IPS DF 4.7 (cell line): Measurements from ENCODE around the gene PACS1.
"Not testable (repeated sequence)": the region's sequence is repeated elsewhere in the genome, so short reads cannot be mapped to it uniquely, and the experiment has no call there.

Experiments
- DNase-seq: peaks from one replicate; pipeline ENCODE4 v3.0.0-alpha.2; 2013; ENCODE audit warnings: low spot score; ENCODE audit errors: extremely low read depth

The PACS1 gene

DNA sequence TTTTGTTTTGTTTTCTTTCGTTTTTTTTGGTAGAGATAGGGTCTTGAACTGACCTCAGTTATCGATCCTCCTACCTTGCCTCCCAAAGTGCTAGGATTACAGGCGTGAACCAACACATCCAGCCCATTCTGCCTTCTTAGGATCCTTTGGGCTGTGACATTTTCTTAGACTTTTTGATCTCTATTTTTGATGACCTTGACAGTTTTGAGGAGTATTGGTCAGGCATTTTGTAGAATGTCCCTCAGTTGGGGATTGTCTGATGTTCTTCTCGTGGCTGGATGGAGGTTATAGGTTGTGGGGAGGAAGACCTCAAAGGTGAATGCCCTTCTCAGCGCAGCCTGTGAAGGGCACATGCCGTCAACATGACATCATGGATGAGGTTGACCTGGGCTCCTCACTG is 178.8 kb downstream of the PACS1 start:
- no peak for DNase-seq

DNA sequence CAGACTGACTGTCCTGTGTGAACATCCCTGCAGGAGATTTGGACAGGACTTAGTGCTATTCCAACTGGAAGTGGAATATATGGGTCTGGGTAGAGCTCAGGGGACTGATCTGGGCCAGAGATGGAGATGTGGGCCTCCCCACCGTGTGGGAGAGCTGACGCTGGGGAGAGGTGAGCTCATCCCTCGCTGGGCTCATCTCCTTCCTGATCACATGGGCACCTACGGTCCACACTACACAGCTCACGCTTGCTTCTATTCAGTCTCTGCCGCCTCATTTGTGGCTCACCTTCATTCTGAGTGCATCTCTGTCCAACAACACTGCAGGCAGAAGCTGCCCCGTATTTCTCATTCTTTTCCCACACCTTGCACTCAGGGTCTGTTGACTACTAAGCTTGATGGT is 181.7 kb downstream of the PACS1 start:
- DNase-seq = no peak

DNA sequence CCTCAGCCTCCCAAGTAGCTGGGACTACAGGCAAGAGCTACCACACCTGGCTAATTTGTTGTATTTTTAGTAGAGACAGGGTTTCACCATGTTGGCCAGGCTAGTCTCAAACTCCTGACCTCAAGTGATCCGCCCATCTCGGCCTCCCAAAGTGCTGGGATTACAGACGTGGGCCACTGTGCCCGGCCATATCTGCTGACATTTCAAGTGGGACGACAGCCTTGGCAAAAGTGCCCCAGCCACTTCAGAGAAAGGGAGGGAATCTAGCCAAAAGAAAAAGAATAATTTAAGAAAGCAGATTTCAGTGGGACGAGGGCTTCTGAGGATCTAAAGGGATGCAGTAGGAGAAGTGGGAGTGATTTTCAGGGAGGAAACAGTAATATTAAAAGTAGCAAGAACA is 183.0 kb downstream of the PACS1 start:
- not testable (repeated sequence) for DNase-seq

DNA sequence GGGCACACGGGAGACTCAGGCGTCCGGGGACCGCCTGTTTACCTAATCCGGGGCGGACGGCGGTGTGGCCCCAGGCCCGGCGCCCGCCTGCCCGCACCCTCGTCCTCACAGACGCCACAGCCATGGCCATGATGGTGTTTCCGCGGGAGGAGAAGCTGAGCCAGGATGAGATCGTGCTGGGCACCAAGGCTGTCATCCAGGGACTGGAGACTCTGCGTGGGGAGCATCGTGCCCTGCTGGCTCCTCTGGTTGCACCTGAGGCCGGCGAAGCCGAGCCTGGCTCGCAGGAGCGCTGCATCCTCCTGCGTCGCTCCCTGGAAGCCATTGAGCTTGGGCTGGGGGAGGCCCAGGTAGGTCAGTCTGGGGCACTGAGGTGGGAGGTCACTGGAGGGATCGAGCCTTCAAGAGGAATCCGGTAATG is 188.4 kb downstream of the PACS1 start:
- DNase-seq = no peak

DNA sequence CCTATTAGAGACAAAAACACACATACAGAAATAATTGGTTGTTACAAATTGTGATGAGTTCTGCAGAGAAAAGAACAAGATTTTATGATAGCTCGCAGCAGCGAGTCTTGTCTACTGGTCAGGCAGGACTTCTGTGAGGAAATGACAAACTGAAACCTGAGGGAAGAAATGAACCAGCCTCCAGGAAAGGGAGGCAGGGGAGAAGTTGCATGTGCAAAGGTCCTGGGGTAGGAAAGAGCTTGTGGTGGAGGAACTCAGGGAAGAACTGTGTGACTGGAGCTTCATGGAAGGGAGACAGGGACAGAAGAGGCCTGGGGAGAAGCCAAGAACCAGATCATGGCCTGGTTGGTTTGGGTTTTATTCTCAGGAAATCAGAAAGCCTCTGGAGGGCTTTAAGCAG is 189.2 kb downstream of the PACS1 start:
- DNase-seq = no peak

DNA sequence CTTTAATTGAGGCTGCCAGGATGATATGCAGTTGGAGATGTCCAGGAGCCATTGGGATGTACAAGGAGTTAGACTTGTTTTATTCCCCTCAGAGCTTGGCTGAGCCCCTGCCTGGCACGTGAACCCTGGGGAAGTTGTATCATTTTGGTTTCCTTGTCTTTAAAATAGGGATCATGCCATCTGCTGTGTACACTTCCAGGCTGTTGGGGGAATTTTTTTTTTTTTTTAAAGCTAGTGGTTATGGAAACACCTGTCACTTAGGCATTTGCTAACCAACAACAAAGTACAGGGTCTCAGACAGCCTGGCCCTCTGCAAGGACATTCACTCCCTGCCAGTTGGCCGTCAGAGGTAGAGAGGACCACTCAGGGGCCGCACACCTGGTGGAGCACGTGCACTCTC is 189.9 kb downstream of the PACS1 start:
- DNase-seq = no peak

DNA sequence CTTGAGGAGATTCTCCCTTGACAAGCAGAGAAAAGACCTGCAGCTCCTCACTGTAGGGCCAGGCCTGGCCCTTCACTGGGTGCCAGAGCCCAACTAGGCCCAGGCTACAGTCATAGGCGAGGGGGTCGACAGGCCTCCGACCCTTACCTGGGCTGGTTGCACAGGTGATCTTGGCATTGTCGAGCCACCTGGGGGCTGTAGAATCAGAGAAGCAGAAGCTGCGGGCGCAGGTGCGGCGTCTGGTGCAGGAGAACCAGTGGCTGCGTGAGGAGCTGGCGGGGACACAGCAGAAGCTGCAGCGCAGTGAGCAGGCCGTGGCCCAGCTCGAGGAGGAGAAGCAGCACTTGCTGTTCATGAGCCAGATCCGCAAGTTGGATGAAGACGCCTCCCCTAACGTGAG is 191.5 kb downstream of the PACS1 start:
- no peak for DNase-seq

DNA sequence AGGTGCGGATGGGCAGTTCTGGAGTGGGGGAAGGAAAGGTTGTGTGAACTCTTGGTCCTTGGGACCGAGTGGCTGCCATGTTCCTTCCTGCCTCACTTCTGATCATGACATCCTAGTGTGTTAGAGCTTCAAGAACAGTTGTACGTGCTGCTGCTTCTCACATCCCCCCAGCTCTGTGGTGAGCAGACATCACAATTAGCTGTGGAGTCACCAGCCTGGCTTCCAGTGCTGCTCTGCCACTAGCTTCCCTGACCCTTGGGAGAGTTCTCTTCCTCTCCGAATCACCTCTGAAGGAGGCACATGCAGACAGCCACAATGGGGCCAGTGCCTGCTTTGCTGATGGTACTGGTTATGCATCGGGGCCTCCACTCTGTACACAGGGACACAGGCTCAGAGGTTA is 192.1 kb downstream of the PACS1 start:
- DNase-seq = no peak

DNA sequence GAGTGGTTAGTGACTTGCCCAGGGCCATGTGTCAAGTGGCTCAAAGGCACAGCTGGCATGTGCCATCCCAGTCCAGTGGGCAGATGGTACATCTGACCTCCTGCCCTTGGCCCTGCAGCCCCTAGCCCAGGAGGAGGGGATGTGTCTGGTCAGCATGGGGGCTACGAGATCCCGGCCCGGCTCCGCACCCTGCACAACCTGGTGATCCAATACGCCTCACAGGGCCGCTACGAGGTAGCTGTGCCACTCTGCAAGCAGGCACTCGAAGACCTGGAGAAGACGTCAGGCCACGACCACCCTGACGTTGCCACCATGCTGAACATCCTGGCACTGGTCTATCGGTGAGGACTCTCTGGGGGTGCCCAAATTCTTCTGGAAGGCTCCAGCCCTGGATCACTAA is 192.6 kb downstream of the PACS1 start:
- DNase-seq = no peak

DNA sequence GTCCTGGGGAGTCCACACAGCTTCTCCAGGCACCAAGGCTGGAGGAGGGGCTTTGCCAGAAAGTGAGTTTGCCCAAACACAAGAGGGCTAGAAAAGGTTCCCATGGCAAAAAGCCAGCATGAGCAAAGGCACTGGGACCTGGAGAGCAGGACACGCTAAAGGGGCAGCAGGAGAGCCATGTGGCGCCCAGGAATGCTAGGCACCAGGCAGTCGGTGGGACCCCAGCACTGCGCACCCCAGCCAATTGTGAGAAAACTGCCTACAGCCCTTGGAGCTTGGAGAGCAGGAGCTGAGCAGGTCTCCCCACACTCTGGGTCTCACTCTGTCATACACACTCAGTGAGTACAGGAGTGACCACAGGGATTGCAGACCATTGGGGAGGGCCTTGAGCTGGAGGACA is 193.2 kb downstream of the PACS1 start:
- no peak for DNase-seq

DNA sequence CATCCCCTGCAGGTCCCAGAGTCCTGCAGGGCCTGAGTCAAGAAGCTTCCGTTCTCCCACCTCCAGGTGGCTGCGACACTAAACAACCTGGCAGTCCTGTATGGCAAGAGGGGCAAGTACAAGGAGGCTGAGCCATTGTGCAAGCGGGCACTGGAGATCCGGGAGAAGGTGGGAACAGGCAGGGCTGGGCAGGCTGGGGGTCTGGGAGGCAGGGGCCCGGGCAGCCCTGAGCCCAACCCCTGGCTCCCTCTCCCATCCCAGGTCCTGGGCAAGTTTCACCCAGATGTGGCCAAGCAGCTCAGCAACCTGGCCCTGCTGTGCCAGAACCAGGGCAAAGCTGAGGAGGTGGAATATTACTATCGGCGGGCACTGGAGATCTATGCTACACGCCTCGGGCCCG is 193.7 kb downstream of the PACS1 start:
- DNase-seq = no peak

DNA sequence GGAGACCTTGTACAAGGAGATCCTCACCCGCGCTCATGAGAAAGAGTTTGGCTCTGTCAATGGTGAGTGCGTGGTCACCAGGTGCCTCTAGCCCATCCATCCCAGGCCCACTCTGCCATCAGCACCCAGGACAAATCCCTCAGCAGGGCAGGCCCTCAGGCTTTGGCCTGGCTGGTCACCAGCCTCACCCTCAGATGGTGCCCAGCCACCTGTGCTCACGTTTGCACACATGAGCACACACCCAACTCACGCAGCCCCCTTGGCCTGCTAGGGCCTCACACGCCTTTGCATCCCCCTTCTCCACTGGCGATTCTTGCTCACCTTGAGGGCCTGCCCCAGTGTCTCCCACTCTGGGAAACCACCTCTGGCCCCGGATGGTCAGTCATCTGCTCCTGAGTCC is 194.3 kb downstream of the PACS1 start:
- no peak for DNase-seq

DNA sequence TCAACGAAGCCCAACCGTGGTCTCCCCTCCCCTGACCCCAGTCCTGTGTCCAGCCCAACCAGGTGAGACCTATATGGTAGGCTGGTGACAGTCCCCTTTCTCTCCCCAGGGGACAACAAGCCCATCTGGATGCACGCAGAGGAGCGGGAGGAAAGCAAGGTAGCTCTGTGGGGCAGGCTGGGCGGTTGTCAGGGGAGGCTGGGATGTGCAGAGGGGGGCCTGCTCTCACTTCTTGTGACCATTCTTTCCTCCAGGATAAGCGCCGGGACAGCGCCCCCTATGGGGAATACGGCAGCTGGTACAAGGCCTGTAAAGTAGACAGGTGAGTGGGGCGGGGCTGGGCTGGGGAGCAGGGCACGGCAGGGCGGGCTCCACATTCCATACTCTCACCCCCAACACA is 194.8 kb downstream of the PACS1 start:
- no peak for DNase-seq

DNA sequence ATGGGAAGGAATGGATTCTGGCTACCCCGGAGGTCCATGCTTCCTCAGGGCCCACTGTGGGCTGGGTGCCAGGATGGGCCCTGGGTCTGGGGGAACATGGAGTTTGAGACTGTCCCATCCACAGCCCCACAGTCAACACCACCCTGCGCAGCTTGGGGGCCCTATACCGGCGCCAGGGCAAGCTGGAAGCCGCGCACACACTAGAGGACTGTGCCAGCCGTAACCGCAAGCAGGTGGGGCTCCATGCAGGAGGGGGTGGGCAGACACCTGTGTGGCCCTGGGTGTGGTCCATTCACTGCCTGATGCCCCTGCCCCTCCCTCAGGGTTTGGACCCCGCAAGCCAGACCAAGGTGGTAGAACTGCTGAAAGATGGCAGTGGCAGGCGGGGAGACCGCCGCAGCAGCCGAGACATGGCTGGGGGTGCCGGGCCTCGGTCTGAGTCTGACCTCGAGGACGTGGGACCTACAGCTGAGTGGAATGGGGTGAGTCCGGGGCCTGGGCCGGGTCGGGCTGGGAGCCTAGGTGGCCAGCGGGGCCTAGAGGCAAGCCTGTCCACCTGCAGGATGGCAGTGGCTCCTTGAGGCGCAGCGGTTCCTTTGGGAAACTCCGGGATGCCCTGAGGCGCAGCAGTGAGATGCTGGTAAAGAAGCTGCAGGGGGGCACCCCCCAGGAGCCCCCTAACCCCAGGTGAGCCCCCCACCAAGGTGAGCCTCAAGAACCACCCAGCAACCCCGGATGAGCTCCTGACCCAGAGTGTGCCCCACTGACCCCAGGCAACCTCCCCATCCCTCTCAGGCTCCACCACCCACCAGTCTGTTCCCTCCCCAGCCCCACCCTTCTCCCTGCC is 195.7 kb downstream of the PACS1 start:
- DNase-seq = no peak

DNA sequence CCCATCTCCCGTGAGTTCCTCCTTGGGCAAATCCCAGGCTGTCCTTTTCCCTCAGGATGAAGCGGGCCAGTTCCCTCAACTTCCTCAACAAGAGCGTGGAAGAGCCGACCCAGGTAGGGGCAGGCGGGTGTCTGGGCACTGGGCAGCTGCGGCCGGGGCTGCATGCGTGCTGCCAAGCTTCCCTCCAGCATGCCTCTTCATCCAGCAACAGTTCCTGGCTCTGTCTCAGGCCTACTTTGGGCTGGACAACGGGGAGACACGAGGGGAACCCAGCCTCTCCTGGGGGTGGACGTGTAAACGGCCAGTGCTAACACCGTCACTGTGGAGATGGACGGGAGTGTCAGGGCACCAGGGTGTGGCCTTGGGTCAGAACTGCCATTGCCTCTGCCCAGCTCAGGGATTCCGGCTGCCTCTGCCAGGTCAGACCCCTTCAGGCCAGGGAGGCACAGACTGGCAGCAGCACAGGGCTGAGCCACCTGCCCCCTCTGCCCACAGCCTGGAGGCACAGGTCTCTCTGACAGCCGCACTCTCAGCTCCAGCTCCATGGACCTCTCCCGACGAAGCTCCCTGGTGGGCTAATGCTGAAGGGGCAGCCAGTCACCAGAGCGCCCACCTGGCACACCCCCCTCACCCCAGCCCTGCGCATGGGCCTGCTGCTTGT is 196.4 kb downstream of the PACS1 start:
- DNase-seq = no peak

DNA sequence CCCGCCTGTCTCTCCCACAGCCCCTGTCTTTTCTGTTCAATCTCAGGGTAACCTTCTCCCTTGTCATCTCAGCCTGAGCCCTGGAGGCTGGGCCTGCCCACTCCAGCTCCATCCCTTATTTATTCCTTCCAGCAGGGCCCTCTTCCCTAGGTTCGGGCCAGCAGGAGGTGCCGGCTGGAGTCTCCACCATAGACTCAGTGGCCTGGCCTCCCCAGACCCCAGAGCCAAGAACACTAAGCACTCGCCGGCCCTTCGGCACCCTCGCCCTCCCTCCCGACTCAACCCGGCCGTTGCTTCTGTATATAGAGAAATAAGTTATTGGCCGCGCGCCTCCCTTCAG is 196.9 kb downstream of the PACS1 start:
- no peak for DNase-seq

DNA sequence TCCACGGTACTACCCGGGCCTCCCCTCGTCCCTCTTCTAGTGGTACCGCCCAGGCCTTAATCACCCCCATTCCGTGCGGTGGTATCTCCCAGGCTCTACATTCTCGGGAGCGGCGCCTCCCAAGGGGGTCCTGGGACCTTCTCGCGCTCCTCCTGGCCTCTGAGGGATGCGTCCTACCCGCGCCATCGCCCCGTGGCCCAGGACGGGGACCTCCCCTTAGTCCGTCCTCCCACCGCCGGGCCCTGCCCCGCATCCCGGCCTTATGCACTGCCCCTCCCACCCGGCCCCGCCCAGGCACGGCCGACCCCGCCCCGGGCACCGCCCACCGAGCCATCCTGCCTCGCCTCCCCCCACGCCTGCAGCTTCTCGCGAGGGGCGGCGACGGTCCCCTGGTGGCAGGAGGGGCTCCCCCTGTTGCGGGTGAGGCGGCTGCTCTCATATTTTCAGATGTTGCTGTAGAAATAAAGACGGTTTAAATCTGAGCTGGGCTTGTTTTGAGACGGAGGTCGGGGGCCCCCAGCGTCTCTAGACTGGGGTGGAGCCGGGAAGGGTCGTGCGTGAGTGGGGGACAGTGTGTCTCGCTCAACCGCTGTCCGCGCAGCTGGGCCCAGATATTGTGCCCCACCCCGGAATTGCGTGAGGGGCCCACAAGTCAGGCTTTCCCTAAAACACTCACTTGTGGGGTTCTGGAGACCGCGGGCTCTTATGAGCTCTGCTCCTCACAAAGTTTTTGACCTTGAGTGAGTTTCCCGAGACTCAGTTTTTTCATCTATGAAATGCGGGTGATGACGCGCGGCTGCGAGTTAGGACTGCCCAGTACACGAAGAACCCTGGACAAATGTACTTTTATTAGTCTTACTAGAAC is 197.5 kb downstream of the PACS1 start:
- DNase-seq = no peak

DNA sequence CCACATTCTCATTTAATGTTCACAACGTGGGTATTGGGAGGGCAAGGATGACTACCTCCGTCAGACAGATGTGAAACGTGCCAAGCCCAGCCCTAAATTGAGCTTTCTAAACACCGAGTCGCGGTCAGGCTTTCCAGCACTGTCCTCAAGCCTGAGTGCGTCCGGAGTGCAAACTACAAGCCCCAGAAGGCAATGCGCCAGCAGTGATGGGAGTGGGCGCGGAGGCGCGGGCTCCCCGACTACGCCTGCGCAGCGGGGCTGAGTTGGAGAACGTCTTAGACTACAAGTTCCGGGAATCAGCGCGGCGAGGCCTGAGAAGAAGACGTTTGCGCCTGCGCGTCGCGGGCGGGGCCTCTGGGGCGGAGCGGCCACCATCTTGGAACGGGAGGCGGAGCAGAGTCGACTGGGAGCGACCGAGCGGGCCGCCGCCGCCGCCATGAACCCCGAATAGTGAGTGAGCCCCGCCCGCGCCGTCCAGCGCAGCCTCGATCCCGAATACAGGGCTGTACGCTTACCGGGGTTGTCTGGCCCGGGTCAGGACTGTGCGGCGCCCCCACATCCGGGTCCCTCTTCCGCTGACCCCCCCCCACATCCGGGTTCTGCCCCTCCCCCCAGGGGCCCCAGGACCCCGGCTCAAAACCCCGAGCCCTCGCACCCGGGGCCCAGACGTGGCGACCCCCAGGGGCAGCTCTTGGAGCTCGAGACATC is 198.3 kb downstream of the PACS1 start, which contains the start of gene RAB1B:
RAB1B (plus strand) TSS at position 396 of the 708 bp plus-strand sequence; CDS start at position 437, 41 bp downstream.
- peak; percentile 98 for DNase-seq

DNA sequence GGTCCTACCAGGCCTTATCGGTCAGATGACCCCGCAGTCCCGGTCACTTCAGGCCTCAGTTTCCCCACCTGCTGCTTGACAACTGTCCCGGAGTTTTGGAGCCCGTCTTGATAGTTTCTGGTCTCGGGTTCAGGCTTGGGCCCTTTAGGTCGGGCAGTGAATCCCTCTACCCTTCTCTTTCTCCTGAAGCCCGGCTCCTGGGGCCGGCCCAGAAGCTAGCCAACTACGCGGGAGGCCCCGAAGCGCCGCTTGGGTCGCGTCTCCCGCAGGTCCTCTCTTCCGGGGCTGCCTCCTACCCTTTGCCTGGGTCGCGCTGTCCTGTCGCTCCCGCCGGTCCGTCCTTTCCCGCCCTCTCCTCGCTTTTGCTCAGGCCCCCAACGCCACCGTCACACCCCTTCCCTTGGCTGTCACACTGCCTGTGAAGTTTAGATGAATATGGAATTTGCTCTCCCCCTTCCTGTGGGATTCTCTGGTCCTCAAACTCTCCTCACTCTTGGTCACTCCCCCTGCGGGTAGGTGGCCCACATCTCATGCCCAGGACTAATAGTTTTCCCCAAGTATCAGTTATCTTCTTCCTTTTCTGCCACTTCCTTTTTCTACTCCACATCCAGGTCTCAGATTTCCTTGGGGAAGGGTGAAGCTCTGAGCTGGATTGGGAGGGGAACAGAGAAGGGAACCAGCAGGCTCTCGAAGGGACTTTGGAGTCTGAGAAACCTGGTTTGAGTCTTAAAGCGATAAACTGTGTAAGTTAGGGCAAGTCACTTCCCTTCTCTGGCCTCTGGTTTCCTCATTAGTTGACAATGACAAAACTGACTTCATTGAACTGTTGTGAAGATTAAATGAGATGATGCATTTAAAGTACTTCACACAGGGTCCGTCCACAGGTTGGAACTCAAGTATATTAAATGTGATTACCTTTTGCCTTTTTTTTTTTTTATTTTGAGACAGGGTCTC is 199.2 kb downstream of the PACS1 start:
- no peak for DNase-seq

DNA sequence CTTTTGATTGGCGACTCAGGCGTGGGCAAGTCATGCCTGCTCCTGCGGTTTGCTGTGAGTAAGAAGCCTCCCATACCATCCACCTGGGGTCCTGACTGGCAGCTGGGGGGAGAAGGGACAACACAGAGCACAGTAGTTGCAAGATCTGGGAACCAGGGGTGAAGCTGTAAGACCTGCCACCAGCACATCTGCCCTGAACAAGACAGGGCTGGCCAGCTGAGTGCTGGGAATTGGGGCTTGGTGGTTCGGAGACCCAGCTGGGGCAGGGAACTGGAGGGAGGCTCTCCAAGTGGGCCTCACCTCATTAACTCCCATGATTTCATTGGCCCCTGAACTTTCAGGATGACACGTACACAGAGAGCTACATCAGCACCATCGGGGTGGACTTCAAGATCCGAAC is 201.7 kb downstream of the PACS1 start:
- no peak for DNase-seq
